ENCODE data around the gene USP54.

USP54 gene

GRCh38 chr10:73517166-73517888, 73.8 kb downstream of the USP54 start:
- no peak for DNase-seq

DNA sequence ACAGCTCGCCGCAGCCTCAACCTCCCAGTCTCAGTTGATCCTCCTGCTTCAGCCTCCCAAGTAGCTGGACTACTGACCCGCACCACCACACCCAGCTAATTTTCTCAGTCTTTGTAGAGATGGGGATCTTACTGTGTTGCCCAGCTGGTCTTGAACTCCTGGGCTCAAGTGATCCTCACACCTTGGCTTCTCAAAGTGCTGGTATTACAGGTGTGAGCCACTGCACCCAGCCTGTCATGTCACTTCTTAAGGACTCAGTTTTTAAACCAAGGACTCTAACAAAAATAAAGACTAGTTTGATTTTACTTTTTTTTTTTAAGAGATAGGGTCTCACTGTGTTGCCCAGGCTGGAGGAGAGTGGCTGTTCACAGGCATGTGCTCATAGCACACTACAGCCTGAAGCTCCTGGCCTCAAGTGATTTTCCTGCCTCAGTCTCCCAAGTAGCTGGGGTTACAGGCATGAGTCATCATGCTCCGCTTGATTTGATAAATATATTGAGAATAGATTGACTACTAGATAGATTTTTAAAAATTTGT, 78.9 kb downstream of the USP54 start:
- DNase-seq, result no peak

- no peak for DNase-seq
These were observed 81.4 kb downstream of the USP54 start for GRCh38 chr10:73509695-73510094.

DNA sequence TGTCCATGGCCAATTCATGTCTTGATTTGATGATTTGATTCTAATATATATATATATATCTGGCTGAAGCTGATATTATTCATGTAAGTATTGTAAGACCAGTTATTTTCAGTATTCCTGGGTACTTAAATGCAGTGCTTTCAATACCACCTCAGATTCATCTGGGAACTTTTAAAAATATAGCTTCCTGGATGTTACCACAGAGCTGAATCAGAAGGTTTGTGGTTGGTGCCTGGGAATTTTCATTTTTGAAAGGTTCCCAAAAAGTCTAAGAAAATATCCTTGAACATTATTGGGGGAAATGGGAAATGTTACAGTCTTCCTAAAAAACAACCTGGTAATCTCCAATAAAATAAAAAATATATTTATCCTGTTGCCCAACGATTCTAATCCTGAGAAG, 84.7 kb downstream of the USP54 start:
- no peak for DNase-seq

DNA sequence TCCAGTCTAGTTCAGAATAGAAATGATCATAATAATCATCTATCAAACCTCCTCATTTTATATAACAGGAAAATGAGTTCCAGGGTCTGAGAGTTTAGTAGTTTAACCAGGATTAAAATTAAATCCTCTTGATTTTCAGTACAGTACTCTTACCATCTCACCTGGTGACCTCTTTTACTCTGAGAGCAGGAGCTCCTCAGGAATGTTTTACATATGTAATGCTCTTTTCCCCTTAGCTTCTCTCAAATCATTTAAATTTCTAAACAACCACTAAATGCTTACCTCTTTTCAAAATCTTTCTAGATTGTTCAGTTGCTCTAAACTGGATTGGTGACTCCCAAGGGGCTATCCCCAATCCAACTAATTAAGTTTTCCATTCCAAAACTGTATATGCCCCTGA, 85.1 kb downstream of the USP54 start:
- no peak for DNase-seq

GRCh38 chr10:73503037-73503436, 88.1 kb downstream of the USP54 start:
- DNase-seq, result no peak

DNA sequence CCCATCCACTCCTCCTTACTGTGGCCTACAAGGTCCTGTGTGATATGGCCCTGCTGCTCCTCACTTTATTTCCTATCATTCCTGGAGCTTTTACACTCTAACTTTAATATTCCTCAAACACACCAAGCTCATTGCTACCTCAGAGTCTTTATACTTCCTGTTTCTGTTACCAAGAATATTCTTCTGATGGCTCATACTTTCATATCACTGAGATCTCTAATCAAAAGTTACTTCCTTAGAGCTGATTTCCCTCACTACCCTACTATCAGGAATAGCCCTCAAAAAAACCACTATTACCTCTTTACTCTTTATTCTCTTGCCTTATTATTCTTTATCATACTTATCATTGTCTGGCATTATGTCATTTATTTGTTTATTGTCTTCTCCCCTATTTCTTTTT, 89.5 kb downstream of the USP54 start:
- no peak for DNase-seq

- DNase-seq, result no peak
These were observed 93.5 kb downstream of the USP54 start for GRCh38 chr10:73497623-73498022.

DNA sequence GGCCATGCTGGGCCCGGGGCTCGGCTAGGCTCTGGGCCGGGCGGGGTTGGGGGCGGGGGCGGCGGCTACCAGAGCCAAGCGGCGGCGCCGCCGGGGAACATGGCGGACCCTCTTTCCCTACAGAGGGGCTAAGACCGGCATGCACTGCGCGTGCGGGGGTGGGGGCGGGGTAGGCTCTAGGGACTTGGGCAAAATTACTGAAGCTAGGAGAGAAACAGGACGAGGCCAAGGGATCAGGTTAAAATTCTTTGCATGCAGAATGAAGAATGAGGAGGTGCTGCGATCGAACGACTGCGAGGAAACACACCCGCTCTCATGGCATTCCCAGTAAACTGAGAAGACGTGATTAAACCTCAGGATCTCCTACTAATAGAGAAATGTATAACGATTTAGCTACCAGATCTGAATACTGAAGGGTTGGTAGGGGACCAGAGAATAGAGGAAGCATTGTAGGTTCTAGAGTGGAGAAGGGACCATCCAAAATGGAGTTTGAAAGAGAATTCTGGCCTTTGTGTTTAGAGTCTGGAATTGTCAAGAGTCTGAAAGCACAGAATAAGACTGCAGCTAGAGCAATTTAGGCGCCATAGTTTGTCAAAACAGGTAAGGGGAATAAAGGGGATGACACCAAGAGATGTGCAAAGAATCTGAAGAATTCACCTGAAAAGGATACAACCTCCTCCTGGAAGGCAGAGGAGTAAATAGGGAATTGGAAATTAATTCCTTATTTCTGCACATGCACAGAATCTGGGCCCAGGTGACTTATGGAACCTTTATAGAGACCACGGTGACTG, 95.1 kb downstream of the USP54 start, which contains the start of gene PPP3CB:
TSS of gene PPP3CB (minus strand) at position 141 of the 791 bp plus-strand sequence. CDS start at position 6, 135 bp downstream.
- DNase-seq, result peak; percentile 91

- DNase-seq, result peak; percentile 86
These were observed 95.8 kb downstream of the USP54 start for GRCh38 chr10:73495226-73495883.

DNA sequence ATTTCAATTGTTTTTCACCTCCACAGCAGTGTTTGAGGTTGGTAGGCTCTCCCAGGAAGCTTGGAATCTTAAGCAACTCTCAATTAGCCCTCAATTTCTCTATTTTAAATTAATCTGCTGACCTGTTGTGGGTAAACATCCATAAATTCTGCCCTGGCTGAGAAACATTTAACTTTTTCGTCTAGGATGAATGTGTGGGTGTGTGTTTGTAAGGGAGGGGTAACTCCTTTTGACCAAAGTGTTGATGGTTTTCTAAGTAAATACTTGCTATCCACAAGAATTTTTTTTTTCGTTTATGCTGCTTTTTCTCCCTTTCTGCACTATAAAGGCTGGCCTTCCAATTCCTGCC, 96.3 kb downstream of the USP54 start:
- no peak for DNase-seq

- no peak for DNase-seq
These were observed 96.9 kb downstream of the USP54 start for GRCh38 chr10:73494213-73494612.

DNA sequence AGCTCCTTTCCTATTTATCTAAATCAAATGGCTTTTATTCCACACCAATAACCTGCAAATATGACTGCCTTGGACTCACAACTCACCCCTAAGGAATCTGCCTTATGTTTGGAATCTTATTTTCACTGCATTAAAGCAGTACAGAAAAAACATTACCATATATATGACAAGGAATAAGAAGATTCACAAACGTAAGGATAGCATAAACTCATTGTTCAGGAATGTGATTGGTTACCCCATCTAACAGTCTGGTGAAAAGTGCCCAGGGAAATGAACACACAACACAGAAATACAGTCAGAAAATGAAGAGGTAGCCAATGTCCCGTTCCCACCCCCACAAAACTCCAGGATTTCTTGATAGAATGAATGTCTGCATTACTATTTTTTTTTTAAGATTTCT, 97.4 kb downstream of the USP54 start:
- DNase-seq, result no peak

DNA sequence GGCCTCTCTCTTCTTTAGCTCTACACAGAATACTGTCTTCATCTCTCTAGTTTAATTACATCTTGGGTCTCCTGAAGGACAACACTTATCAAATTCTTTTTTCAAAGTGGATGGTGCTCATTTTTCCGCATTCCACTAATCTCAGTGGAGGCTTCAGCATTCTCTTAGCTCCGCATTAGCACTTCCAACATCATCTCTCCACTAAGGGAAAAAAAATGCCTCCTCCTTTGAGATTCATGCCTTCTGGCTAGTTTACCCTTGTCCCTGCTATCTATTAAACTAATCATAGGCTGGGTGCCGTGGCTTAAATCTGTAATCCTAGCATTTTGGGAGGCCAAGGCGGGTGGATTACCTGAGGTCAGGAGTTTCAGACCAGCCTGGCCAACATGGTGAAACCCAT, 104.5 kb downstream of the USP54 start:
- no peak for DNase-seq

DNA sequence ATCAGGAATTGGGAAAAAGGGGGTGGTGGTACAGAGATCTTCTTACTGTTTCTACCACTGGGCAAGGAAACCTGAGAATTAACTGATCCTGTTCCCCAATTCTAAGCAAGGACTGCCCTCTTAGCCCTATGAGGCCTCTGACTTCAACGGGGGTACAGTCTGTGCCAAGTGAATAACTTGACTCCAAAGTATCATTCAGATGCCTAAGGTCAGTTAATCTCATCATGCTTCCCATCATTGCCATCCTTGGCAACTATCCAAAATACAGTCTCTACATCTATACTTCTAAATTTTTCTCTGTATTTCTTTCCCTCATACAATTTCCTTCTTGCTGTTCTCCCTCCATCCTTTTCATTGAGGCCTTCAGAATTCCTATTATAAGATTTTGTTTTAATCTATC, 105.8 kb downstream of the USP54 start:
- DNase-seq, result no peak

GRCh38 chr10:73480158-73480557, 111.0 kb downstream of the USP54 start:
- no peak for DNase-seq

- DNase-seq, result no peak
These were observed 112.5 kb downstream of the USP54 start for GRCh38 chr10:73478636-73479035.

- no peak for DNase-seq
These were observed 119.9 kb downstream of the USP54 start for GRCh38 chr10:73471226-73471625.

GRCh38 chr10:73469579-73469978, 121.6 kb downstream of the USP54 start:
- DNase-seq, result no peak

- DNase-seq, result no peak
These were observed 123.9 kb downstream of the USP54 start for GRCh38 chr10:73467206-73467605.

- DNase-seq, result no peak
These were observed 125.0 kb downstream of the USP54 start for GRCh38 chr10:73465978-73466726.

DNA sequence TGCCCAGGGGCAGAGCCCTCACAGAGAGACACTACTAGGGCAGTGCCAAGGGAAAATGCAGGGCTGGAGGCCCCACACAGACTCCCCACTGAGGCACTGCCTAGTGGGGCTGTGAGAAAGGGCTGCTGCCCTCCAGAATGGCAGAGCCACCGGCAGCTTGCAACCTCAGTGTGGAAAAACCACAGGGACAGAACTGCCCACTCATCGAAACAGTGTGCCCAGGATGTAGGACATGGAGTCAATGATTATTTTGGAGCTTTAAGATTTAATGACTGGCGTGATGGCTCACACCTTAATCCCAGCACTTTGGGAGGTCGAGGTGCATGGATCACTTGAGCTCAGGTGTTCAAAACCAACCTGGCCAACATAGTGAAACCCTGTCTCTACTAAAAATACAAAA, 130.2 kb downstream of the USP54 start:
- DNase-seq, result no peak

Data from stimulated activated CD4-positive, alpha-beta T cell treated with anti-CD3 and anti-CD28 coated beads, Interleukin-1b, Interleukin-23, amount 100 ng/mL, for 48 hours (primary cell).